G401.6 (cell line): ENCODE data around the gene DCHS1.

ENCODE experiments used
- FAIRE-seq: peaks from 2 replicates; lab custom pipeline; 2012; peaks lifted over from hg19 to GRCh38; lab: Jason Lieb, UNC

Gene DCHS1

GRCh38 chr11:6587360-6587953, 68.2 kb downstream of the DCHS1 start:
- FAIRE-seq = no peak

- no peak for FAIRE-seq
These were observed 68.9 kb downstream of the DCHS1 start for GRCh38 chr11:6586434-6587359.

- no peak for FAIRE-seq
These were observed 71.1 kb downstream of the DCHS1 start for GRCh38 chr11:6584528-6584927.

GRCh38 chr11:6583584-6583983, 72.0 kb downstream of the DCHS1 start:
- FAIRE-seq = no peak

GRCh38 chr11:6579681-6580080, 75.9 kb downstream of the DCHS1 start:
- FAIRE-seq = no peak

GRCh38 chr11:6578134-6578533, 77.5 kb downstream of the DCHS1 start:
- no peak for FAIRE-seq

GRCh38 chr11:6576471-6577373, 78.9 kb downstream of the DCHS1 start:
- FAIRE-seq = no peak

GRCh38 chr11:6574816-6575715, 80.5 kb downstream of the DCHS1 start:
- FAIRE-seq = no peak

GRCh38 chr11:6572215-6572614, 83.4 kb downstream of the DCHS1 start:
- no peak for FAIRE-seq

- no peak for FAIRE-seq
These were observed 84.1 kb downstream of the DCHS1 start for GRCh38 chr11:6571434-6572008.
